Kidney epithelial cell (primary cell): ENCODE results near the gene SENP6. TPM values are rescaled to one million over a fixed set of nuclear protein-coding genes. Genes with fewer than 3 reads are reported as not detected.
A peak's percentile ranks its signal among the peaks of the same experiment; 100 is the strongest.

Source experiments
- DNase-seq: peaks from one replicate; pipeline ENCODE4 v3.0.0-alpha.2; 2010; ENCODE audit warnings: low read depth
- H3K27me3 ChIP-seq: 2 replicates; pipeline ENCODE4 v1.6.0; 2011; ENCODE audit warnings: low read length; ENCODE audit not compliant: control insufficient read depth, insufficient read depth
- H3K36me3 ChIP-seq: 2 replicates; pipeline ENCODE4 v1.5.1; 2011; ENCODE audit warnings: low read length; ENCODE audit not compliant: control insufficient read depth, insufficient read depth
- H3K4me3 ChIP-seq: 2 replicates; pipeline ENCODE4 v1.5.1; 2011; ENCODE audit warnings: low read depth, mild to moderate bottlenecking, control low read depth, low read length
- CTCF ChIP-seq: IDR thresholded peaks from 2 replicates; pipeline ENCODE4 v1.5.1; 2011; ENCODE audit warnings: mild to moderate bottlenecking, moderate library complexity, low read length, control low read depth, inconsistent platforms; ENCODE audit not compliant: insufficient read depth, poor library complexity, severe bottlenecking
- total RNA-seq: library from RNA; depleted of rRNA; stranded (reverse); fragments of >200 nt; gene quantifications from 2 replicates; pipeline ENCODE4 v1.2.3, GENCODE V29; 2015

SENP6 gene
- total RNA-seq, 1 donor from 2014 or later: 68.5 TPM

GRCh38 chr6:75745404-75745803 lies 143.7 kb downstream of the SENP6 start:
- Histone ChIP-seq H3K27me3 (no peaks in the 10 kb centered on the region), H3K4me3 (no peak overlapping the region), H3K36me3 (no peaks in the 10 kb centered on the region)
- DNase-seq: no peak
- no peak for TF ChIP-seq CTCF

- H3K4me3 ChIP-seq: no peak overlapping the region
- H3K27me3 ChIP-seq: no peaks in the 10 kb centered on the region
- H3K36me3 ChIP-seq: no peaks in the 10 kb centered on the region
- DNase-seq: no peak
- no peak for TF ChIP-seq CTCF
Observed at GRCh38 chr6:75746221-75746620, 144.5 kb downstream of the SENP6 start.

GRCh38 chr6:75747152-75747992 lies 145.7 kb downstream of the SENP6 start:
- H3K4me3 ChIP-seq: no peak overlapping the region
- no peaks in the 10 kb centered on the region for H3K27me3 ChIP-seq
- no peak for DNase-seq
- H3K36me3 ChIP-seq: no peaks in the 10 kb centered on the region
- no peak for TF ChIP-seq CTCF

- no peak for DNase-seq
- no peaks in the 10 kb centered on the region for H3K27me3 ChIP-seq
- no peaks in the 10 kb centered on the region for H3K36me3 ChIP-seq
- TF ChIP-seq CTCF: no peak
- H3K4me3 ChIP-seq: peak overlapping the region; percentile 99
Observed at GRCh38 chr6:75748003-75748742, 146.5 kb downstream of the SENP6 start.

GRCh38 chr6:75748743-75749538 lies 147.3 kb downstream of the SENP6 start, which contains the start of gene MYO6:
MYO6 (plus strand) TSS chr6:75749239; CDS start chr6:75817548, 68,309 bp downstream.
- Histone ChIP-seq H3K27me3 (no peaks in the 10 kb centered on the region), H3K36me3 (no peaks in the 10 kb centered on the region), H3K4me3 (peak within 1 kb of the TSS; percentile 99)
- TF ChIP-seq CTCF: no peak
- DNase-seq: no peak
